Measurements from ENCODE around the gene CXCL8.

DNA sequence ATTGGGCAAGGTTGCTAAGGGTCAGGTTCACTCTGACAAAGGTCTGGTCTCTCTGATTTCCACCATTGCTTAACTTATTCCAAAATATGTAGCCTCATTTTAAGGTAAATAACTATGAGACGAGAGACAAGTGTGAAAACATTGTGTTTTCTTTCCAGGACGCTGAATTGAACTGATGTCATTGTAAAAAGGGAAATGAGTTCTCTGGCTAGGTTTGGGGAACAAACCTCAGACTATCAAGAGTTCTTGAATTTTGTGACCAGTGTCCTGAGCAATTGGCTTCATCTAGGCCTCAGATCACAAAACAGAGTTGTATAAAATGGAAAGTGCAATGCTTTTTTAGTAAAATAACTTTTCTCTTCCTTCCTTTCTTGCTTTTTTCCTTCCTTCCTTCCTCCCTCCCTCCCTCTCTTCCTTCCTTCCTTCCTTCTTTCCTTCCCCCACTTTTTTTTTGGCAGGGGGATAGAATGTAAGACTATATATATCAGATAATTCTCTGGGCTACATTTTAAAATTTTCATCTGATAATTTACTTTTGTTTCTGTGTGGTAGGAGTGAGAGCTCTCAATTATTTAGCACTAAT lies 30.8 kb upstream of the CXCL8 start:
- TF ChIP-seq CBX8 (IDR thresholded peaks at IDR 0.05) = no peak
- TF ChIP-seq POLR2A (IDR thresholded peaks at IDR 0.05; ENCODE audit: low read length) = no peak
- no peak for TF ChIP-seq RFX5 (IDR thresholded peaks at IDR 0.05)
- TF ChIP-seq BHLHE40 (IDR thresholded peaks at IDR 0.05; ENCODE audit: low read depth, low read length) = no peak
- TF ChIP-seq, protein P1, sequence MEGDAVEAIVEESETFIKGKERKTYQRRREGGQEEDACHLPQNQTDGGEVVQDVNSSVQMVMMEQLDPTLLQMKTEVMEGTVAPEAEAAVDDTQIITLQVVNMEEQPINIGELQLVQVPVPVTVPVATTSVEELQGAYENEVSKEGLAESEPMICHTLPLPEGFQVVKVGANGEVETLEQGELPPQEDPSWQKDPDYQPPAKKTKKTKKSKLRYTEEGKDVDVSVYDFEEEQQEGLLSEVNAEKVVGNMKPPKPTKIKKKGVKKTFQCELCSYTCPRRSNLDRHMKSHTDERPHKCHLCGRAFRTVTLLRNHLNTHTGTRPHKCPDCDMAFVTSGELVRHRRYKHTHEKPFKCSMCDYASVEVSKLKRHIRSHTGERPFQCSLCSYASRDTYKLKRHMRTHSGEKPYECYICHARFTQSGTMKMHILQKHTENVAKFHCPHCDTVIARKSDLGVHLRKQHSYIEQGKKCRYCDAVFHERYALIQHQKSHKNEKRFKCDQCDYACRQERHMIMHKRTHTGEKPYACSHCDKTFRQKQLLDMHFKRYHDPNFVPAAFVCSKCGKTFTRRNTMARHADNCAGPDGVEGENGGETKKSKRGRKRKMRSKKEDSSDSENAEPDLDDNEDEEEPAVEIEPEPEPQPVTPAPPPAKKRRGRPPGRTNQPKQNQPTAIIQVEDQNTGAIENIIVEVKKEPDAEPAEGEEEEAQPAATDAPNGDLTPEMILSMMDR (IDR thresholded peaks at IDR 0.05) = no peak
- TF ChIP-seq RCOR1 (IDR thresholded peaks at IDR 0.05; ENCODE audit: low read depth, low read length) = no peak
- TF ChIP-seq JUNB (IDR thresholded peaks at IDR 0.05) = no peak

Data from A549 (cell line).